Activated T-cell treated with anti-CD3 and anti-CD28 coated beads for 24 hours (primary cell): ENCODE measurements around the gene SNX3.

Source experiments
- DNase-seq: peaks from one replicate; pipeline ENCODE4 v3.0.0-alpha.2; 2020; ENCODE audit warnings: low read depth

SNX3 gene

DNA sequence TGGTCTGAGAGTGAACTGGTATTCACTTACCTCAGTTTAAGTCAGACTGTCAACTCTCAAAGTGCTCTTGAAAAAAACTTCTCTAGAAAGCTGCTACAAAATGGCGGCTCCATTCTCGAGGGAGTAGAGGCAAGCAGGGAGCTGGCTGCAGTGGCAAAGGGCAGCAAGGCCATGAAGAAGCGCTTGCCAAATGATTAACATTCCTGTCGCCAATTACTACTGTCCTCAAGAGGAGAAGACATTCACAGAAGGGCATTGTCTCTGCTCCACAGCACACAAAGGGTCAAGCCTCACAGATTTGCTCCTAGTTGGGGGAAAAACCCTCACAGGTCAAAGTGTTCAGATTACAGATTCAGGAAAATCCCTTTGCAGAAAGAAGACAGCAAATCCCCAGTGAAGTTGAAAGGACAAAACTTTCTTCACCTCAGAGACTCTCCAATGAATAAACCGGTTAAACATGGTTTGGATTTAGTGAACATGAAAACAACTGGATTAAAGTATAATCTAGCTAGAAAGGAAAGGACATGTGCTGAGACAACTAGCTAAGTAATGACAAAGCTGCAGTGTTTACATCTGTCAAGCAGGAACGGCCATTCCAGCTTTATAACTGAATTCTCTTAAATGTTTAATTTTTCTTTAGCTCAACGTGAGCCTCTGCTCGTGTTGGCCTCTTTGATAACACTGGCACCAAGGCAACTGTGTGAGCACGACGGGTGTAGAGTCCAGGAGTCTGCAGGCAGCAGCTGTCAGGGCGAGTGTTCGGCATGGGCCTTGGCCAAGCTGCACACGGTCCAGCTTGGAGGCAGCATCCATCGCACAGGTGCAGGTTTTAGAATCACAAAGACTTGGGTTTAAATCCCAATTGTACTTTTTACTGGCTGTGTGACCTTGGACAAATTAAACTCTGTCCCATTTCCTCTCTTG, 57.4 kb downstream of the SNX3 start:
- DNase-seq, result no peak

GRCh38 chr6:108200631-108201030, 60.2 kb downstream of the SNX3 start:
- DNase-seq, result no peak

GRCh38 chr6:108200186-108200585, 60.7 kb downstream of the SNX3 start:
- DNase-seq, result no peak

DNA sequence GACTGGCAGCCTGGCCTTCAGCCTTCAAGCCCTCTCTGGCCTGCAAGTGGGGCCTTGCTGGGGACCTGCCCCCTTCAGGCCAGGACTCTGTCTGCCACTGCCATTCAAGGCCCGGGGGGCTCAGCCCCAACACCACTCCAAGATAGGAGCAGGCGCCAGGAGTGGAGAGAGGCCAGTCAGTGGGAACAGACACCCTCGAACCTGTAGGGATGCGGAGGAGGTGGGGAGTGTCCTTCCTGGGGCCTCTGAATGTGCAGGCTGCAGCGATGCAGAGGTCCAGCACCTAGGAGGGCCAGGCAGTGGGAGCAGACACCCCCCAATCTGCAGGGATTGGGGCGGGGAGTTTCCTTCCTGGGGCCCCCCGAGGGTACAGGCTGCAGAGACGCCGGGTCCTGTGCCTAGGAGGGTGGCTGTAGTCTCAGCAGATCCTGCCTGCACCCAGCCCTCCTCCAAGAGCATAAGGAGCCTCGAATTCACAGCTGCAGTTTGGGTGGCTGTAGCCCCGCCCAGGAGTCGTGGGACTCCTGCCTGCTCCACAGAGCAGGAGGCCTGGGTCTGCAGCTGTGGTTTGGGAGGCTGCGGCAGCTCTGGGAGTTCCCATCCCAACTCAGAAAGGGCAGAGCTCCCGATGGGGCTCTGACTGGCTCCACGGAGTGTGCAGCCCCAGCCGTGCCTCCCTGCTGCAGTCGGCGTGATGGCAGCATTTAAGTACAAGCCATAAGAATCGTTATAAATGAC, 61.9 kb downstream of the SNX3 start:
- no peak for DNase-seq

DNA sequence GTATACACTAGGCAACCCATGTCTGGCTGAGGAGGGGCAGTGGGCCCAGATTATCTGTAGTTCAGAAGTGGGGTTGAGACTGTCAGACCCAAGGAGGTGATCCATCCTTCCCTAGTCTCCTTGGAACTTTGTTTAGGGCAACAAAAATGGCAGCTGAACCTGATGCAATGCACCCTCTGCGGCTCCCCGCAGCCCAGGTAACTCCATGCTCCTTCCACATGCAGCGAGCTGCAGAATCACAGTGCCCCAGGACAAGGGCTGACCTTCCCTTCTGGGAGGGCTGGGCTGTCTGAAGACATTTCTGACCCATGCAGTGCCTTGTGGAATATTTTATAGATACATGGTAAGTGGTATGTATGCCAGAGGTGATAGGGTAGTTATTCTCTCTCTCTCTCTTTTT, 65.6 kb downstream of the SNX3 start:
- no peak for DNase-seq

DNA sequence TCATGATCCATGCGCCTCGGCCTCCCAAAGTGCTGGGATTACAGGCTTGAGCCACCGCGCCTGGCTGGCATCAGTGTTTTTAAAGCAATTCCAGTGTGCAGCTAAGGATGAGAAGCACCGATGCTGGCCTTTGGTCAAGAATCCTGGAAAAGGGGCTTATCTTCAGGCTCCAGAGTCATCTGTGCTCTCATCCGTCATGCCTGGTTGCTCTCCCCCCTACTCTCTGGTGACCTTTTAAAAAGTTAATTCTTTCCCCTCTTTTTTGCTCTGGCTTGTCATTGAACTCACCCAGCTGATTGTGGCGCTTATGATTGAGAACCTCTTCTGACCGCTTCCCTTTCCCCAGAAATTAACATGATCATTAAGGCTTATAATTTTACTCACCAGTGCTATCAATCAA, 66.3 kb downstream of the SNX3 start:
- DNase-seq, result no peak

DNA sequence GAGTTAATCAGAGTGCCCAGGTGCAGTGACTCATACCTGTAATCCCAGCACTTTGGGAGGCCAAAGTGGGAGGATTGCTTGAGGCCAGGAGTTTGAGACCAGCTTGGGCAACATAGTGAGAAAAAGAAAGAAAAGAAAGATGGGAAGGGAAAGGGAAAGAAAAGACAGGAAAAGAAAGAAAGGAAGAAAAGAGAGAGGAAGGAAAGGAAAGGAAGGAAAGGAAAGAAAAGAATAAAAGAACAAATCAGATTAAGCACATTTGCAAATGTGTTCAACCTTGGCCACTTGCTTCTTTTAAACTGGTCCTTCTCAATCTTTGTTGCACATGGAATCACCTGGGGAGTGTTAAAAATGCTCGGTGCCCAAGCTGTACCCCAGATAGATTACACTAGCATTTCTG, 67.0 kb downstream of the SNX3 start:
- no peak for DNase-seq

- no peak for DNase-seq
Observed at GRCh38 chr6:108193131-108193530, 67.7 kb downstream of the SNX3 start.

DNA sequence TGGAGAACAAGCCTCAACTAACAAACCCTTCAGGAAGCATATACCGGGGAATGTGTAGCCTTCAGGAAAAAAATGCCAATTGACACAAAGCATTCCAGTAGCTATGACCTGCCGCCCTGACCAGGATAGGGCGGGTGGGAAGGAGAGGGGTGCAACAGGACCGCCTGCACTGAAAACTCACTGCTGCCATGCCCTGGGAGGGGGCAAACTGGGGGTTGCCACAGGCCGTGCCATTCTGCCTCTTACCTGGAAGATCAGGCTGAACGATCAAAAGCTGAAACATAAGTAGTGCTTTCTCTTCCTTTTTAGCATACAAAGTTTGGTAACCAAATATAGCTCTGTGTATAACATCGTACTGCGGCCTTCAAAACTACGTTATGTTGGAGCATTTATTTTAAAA, 73.3 kb downstream of the SNX3 start:
- no peak for DNase-seq

DNA sequence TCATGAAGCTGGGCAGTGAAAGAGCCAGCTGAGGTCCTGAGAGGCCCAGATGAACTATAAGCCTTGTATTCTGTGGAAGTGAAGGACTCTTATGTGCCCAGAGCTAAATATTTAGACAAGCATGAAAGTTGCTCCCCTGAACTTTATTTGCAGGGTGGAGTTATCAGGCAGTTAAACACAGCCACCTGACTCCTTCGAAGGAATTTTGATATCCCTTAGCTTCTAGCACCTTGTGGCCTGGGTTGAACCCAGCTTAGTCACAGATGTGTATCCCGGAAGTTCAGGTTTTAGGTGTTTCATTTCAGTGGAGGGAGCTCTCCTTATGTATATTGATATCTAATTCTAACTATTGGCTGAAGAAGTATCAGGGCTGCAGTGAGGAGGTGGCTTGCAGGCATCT, 74.6 kb downstream of the SNX3 start:
- no peak for DNase-seq

GRCh38 chr6:108180776-108181175, 80.1 kb downstream of the SNX3 start:
- DNase-seq, result no peak

DNA sequence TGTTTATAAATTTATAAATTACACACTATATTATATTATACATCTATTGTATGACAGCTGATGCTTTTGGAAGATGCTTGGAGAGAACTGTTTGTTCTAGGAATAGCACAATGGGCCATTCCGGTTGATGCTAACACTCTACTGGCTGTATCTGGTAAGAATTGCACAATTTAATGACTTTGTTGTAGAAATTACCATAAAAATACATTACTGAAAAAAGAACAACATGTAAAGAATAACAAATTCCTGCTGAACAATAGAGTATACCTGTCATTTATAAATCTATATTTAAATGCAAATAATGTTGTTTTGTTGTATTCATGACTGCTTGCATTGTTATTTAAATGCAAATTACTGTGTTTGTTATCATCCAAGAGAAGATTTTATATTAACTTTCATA, 80.6 kb downstream of the SNX3 start:
- no peak for DNase-seq

GRCh38 chr6:108179741-108180140, 81.1 kb downstream of the SNX3 start:
- DNase-seq, result no peak

GRCh38 chr6:108176281-108177089, 84.4 kb downstream of the SNX3 start:
- DNase-seq, result no peak

DNA sequence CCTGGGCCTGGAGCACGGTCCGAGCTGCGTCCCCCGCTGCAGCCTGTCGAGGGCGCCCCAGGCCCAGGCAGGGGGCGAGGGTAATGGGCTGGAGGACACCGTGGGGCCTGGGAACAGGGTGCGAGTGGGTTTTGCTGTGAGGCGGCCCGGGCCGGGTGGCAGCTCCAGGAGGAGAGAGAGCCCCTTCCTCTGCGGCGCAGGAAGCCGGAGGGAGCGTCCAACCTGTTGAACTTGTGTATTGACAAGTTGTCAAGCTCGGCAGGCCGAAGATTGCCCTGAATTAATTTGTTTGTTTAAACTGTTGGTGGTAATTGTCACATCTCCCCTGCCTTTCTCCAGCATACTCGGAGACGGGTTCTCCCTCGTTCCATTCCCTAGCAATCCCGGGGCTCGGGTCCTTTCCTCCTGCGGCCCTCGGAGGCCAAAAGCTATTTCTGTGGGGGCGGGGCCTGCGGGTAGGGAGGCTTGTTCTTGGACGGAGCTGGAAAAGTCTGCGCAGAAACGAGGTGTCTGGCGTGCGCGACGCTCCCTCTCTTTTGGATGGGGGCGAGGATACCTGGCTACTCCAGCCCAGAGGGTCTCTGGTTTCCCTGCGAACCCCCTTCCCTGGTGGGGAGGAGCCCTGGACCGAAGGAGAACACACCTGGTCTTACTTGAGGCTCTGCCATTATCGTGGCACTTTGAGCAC, 85.1 kb downstream of the SNX3 start:
- no peak for DNase-seq

DNA sequence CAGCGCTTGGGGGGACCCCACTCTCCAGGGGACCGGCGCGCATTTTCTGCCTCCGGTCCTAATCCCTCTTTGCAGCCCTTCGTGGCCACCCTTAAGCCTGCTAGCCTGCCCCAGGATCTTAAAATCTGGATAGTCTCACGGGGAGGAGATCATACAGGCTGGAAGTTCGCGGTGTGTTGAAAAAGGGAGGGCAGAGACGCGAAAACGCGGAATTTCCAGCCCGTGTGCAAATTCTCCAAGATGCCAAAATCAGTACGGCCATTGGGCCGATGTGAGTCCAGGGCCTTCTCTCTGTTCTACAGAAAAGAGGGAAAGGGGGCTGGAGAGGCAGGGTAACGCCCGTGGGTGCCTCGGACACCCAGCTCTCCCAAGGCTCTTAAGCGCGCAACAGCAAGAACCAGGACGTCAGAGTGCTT, 85.7 kb downstream of the SNX3 start:
- no peak for DNase-seq

DNA sequence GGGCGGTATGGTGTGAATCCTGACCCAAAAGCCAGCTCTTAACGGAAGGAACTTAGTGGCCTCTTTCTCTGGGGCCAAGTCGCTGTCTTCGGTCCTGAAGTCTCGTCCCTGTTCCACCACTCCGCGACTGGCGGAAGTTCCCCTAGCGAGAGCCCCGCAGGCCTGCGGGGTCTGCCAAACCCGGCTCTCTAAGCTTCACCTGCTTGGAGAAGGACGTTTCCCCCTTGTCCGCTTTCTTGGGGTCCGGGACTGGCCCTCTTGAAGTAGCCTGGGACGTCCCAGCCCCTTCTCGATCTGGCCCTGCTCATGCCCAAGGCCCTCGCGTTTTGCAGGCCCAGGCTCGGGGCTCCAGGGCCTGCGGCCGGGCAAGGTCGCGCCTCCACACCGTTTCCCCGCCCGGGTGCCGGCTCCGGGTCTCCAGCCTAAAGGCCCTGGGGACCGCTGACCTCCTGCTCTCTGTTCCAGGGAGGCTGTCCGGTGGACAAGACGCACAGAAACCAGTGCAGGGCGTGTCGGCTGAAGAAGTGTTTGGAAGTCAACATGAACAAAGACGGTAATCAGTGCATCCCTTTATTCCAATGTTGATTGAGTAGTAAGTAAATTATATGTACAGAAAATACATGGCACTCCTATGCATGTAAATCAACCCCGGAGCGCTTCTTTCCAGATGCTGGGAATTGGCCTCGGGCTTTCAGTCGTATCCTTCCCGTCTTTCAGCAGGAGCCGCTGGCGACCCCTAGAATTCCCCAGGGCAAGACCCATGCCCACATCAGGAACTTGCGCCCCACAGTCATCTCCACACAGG, 86.3 kb downstream of the SNX3 start:
- no peak for DNase-seq

- DNase-seq, result no peak
Observed at GRCh38 chr6:108171918-108172516, 88.8 kb downstream of the SNX3 start.

GRCh38 chr6:108171291-108171917, 89.4 kb downstream of the SNX3 start:
- DNase-seq, result no peak
